IMR-90 (cell line): ENCODE measurements around the gene MED12L. TPM values are rescaled to one million over a fixed set of nuclear protein-coding genes. Genes with fewer than 3 reads are reported as not detected.
A peak's percentile ranks its signal among the peaks of the same experiment; 100 is the strongest.

Source experiments
- ATAC-seq: fragments of 200-7000 bp; cut with Tn5 transposase; 2 replicates; pipeline ENCODE4 v1.9.1; 2020; ENCODE audit warnings: low read depth, mild to moderate bottlenecking, moderate library complexity
- BruUV-seq: library from RNA; stranded (reverse); fragments of 400-500 nt; replicated peaks from 2 replicates; lab custom pipeline; 2021; lab: Mats Ljungman, UMichigan
- CTCF ChIA-PET: fragments of 300-600 bp; formaldehyde crosslinking; extraction: SDS; loops from one replicate; lab custom pipeline; 2021; ENCODE audit warnings: antibody characterized with exemption; lab: Yijun Ruan, JAX
- POLR2A ChIA-PET: fragments of 300-600 bp; sonication (Branson Sonifier 250); formaldehyde crosslinking; loops from one replicate; lab custom pipeline; 2022; ENCODE audit warnings: antibody characterized with exemption; ENCODE audit not compliant: unreplicated experiment; lab: Charles Lee
- DNase-seq: peaks from one replicate; pipeline ENCODE4 v3.0.0; 2013
- H2AFZ ChIP-seq: replicated peaks from 2 replicates; pipeline ENCODE3; 2013; ENCODE audit warnings: low read length, mild to moderate bottlenecking; ENCODE audit not compliant: poor library complexity
- H2AK5ac ChIP-seq: 2 replicates; pipeline ENCODE4 v1.6.1; 2013; ENCODE audit warnings: low read depth, low read length, inconsistent platforms
- H2AK9ac ChIP-seq: replicated peaks from 2 replicates; pipeline ENCODE3; 2013; ENCODE audit warnings: mild to moderate bottlenecking, low read depth, low read length, moderate library complexity; ENCODE audit not compliant: poor library complexity
- H2BK120ac ChIP-seq: 2 replicates; pipeline ENCODE4 v1.6.1; 2013; ENCODE audit warnings: low read depth, low read length, inconsistent platforms
- H2BK15ac ChIP-seq: 3 replicates; pipeline ENCODE4 v1.6.1; 2013; ENCODE audit warnings: low read depth, low read length, inconsistent platforms
- H2BK20ac ChIP-seq: 2 replicates; pipeline ENCODE4 v1.6.1; 2013; ENCODE audit warnings: low read depth, mild to moderate bottlenecking, inconsistent platforms, low read length, moderate library complexity
- H2BK5ac ChIP-seq: 2 replicates; pipeline ENCODE4 v1.6.1; 2013; ENCODE audit warnings: mild to moderate bottlenecking, low read depth, low read length, inconsistent platforms; ENCODE audit not compliant: poor library complexity, severe bottlenecking
- H3K14ac ChIP-seq: replicated peaks from 2 replicates; pipeline ENCODE4 v1.6.1; 2013; ENCODE audit warnings: low read depth, low read length, inconsistent platforms
- H3K18ac ChIP-seq: 2 replicates; pipeline ENCODE4 v1.6.1; 2013; ENCODE audit warnings: low read depth, low read length, control low read depth
- H3K23ac ChIP-seq: 2 replicates; pipeline ENCODE4 v1.6.1; 2013; ENCODE audit warnings: low read depth, low read length, inconsistent platforms
- H3K27ac ChIP-seq: 2 replicates; pipeline ENCODE4 v1.5.1; 2013; ENCODE audit warnings: mild to moderate bottlenecking, control low read depth, low read length; ENCODE audit not compliant: insufficient read depth
- H3K27me3 ChIP-seq: 2 replicates; pipeline ENCODE4 v1.6.1; 2013; ENCODE audit warnings: low read length; ENCODE audit not compliant: control insufficient read depth, insufficient read depth
- H3K36me3 ChIP-seq: 2 replicates; pipeline ENCODE4 v1.6.1; 2013; ENCODE audit warnings: low read length, mixed read lengths; ENCODE audit not compliant: control insufficient read depth, insufficient read depth
- H3K4ac ChIP-seq: 2 replicates; pipeline ENCODE4 v1.6.1; 2013; ENCODE audit warnings: low read depth, low read length, inconsistent platforms
- H3K4me1 ChIP-seq: 2 replicates; pipeline ENCODE4 v1.6.1; 2013; ENCODE audit warnings: low read length, mixed read lengths; ENCODE audit not compliant: control insufficient read depth, insufficient read depth
- H3K4me2 ChIP-seq: 2 replicates; pipeline ENCODE4 v1.6.1; 2013; ENCODE audit warnings: low read depth, mild to moderate bottlenecking, control low read depth, low read length, moderate library complexity
- H3K4me3 ChIP-seq: 2 replicates; pipeline ENCODE4 v1.5.1; 2013; ENCODE audit warnings: low read depth, mild to moderate bottlenecking, control low read depth, low read length, moderate library complexity; ENCODE audit not compliant: insufficient read depth
- H3K56ac ChIP-seq: 2 replicates; pipeline ENCODE4 v1.6.1; 2013; ENCODE audit warnings: low read length, inconsistent platforms; ENCODE audit not compliant: insufficient read depth; ENCODE audit errors: extremely low read depth
- H3K79me1 ChIP-seq, 2 experiments: 2 replicates each; pipeline ENCODE4 v1.6.1; 2013; ENCODE audit warnings: low read length in 2 of 2, inconsistent platforms in 1 of 2, low read depth in 1 of 2
- H3K9ac ChIP-seq: 2 replicates; pipeline ENCODE4 v1.6.1; 2013; ENCODE audit warnings: low read depth, low read length, control low read depth
- H3K9me1 ChIP-seq: 2 replicates; pipeline ENCODE4 v1.6.1; 2013; ENCODE audit warnings: low read length, inconsistent platforms; ENCODE audit not compliant: insufficient read depth
- H3K9me3 ChIP-seq: 2 replicates; pipeline ENCODE4 v1.6.1; 2013; ENCODE audit warnings: low read length; ENCODE audit not compliant: control insufficient read depth, insufficient read depth
- H4K20me1 ChIP-seq: 2 replicates; pipeline ENCODE4 v1.6.1; 2013; ENCODE audit warnings: low read length, inconsistent platforms; ENCODE audit not compliant: insufficient read depth
- H4K5ac ChIP-seq: 2 replicates; pipeline ENCODE4 v1.6.1; 2013; ENCODE audit warnings: mild to moderate bottlenecking, low read depth, low read length, control low read depth
- H4K8ac ChIP-seq, 2 experiments: 2 replicates each; pipeline ENCODE4 v1.6.1; 2013; ENCODE audit warnings: low read depth in 2 of 2, low read length in 2 of 2, control low read depth in 1 of 2, inconsistent platforms in 1 of 2
- H4K91ac ChIP-seq: 2 replicates; pipeline ENCODE4 v1.6.1; 2013; ENCODE audit warnings: low read depth, low read length, inconsistent platforms; ENCODE audit not compliant: insufficient read depth
- ELK1 ChIP-seq: fragments of 150-350 bp; IDR thresholded peaks from 2 replicates; pipeline ENCODE4 v1.6.1; 2016; ENCODE audit warnings: low read depth, mild to moderate bottlenecking, low read length, moderate library complexity, borderline replicate concordance
- FOS ChIP-seq: fragments of 150-350 bp; IDR thresholded peaks from 2 replicates; pipeline ENCODE4 v1.6.1; 2016; ENCODE audit warnings: low read depth, low read length
- MXI1 ChIP-seq: IDR thresholded peaks from 2 replicates; pipeline ENCODE4 v1.6.1; 2012; ENCODE audit warnings: low read depth, mild to moderate bottlenecking, low read length, moderate library complexity, borderline replicate concordance
- NFE2L2 ChIP-seq: fragments of 150-350 bp; IDR thresholded peaks from 2 replicates; pipeline ENCODE4 v1.6.1; 2016; ENCODE audit warnings: low read depth, mild to moderate bottlenecking, low read length
- POLR2A ChIP-seq: IDR thresholded peaks from 2 replicates; pipeline ENCODE4 v1.6.1; 2012; ENCODE audit warnings: mild to moderate bottlenecking, low read depth, low read length
- RAD21 ChIP-seq: IDR thresholded peaks from 2 replicates; pipeline ENCODE4 v1.6.1; 2012; ENCODE audit warnings: low read length, improper control_type of control experiment
- RCOR1 ChIP-seq: IDR thresholded peaks from 2 replicates; pipeline ENCODE4 v1.6.1; 2012; ENCODE audit warnings: mild to moderate bottlenecking, low read length, improper control_type of control experiment; ENCODE audit not compliant: insufficient replicate concordance
- SMC3 ChIP-seq: fragments of 150-350 bp; IDR thresholded peaks from 2 replicates; pipeline ENCODE4 v1.6.1; 2016; ENCODE audit warnings: low read depth, mild to moderate bottlenecking, antibody characterized with exemption, low read length, moderate library complexity
- USF2 ChIP-seq: fragments of 150-350 bp; IDR thresholded peaks from 2 replicates; pipeline ENCODE4 v1.6.1; 2017; ENCODE audit warnings: mild to moderate bottlenecking, antibody characterized with exemption, low read length, low read depth
- WGBS, 2 experiments: methylation state at CpG; one replicate each; pipeline versions ENCODE4 v1.1.5 to v1.1.7; 2013; ENCODE audit warnings: missing lambda C conversion rate in 2 of 2; ENCODE audit not compliant: insufficient read length in 1 of 2; ENCODE audit errors: extremely low coverage in 2 of 2; 5-methylcytosine and 5-hydroxymethylcytosine counted together
- dilution Hi-C: fragments of 300-500 bp; cut with HindIII; formaldehyde crosslinking; loops from one replicate; pipeline ENCODE4 v1.14.3; 2018; ENCODE audit warnings: low sequenced_read_pairs; ENCODE audit not compliant: unreplicated experiment
- in situ Hi-C: fragments of 300-500 bp; cut with MboI; formaldehyde crosslinking; loops from 3 replicates; pipeline ENCODE4 v1.14.3; 2019; ENCODE audit warnings: low sequenced_read_pairs, inconsistent platforms, mixed read lengths
- intact Hi-C: fragments of 100-400 bp; cut with micrococcal nuclease; formaldehyde crosslinking; loops from 2 replicates; pipeline ENCODE4 v1.10.0; 2022
- polyA plus RNA-seq, 3 experiments: library from polyadenylated mRNA; depleted of rRNA; stranded (reverse); fragments of >200 nt; gene quantifications; 2 replicates each; pipeline ENCODE4 v1.2.3, GENCODE V29; 2012; ENCODE audit warnings: low replicate concordance in 1 of 3
- total RNA-seq: library from RNA; depleted of rRNA; stranded (reverse); fragments of >200 nt; gene quantifications from 2 replicates; pipeline ENCODE4 v1.2.3, GENCODE V29; 2012

The MED12L gene
- total and polyA plus RNA-seq, 2 of the 4 experiments (the other 2 are of a cell fraction), result 0.05 to 0.18 TPM

- in situ Hi-C loops, result no loop called here
- Histone ChIP-seq H3K23ac (no peak overlapping the region), H4K8ac (no peak overlapping the region), H3K14ac (no peak overlapping the region), H4K20me1 (no peaks in the 10 kb centered on the region), H3K4ac (no peak overlapping the region), H4K91ac (no peak overlapping the region), H3K18ac (no peak overlapping the region), H2BK20ac (no peak overlapping the region), H3K56ac (no peak overlapping the region), H2BK120ac (no peak overlapping the region), H3K9me1 (no peaks in the 10 kb centered on the region), H3K9ac (no peak overlapping the region), H2AFZ (no peak overlapping the region), H3K4me1 (0 out of 2 replicates have a peak, but pooled peaks cover 2% of the 10 kb centered on the region), H4K5ac (no peak overlapping the region), H3K4me2 (peak overlapping the region; percentile 47; the same call in 1 of the 2 replicates), H2BK5ac (no peak overlapping the region), H2AK9ac (no peak overlapping the region), H3K9me3 (no peaks in the 10 kb centered on the region), H3K4me3 (no peak overlapping the region), H3K36me3 (no peaks in the 10 kb centered on the region), H2AK5ac (no peak overlapping the region), H3K27ac (no peak overlapping the region), H3K27me3 (no peaks in the 10 kb centered on the region), H2BK15ac (no peak overlapping the region), H3K79me1 (no peaks in the 10 kb centered on the region)
- ATAC-seq (no peak), DNase-seq (no peak)
- ChIA-PET POLR2A (no interaction called here), CTCF (no interaction called here)
- no TSS peak for BruUV-seq
- TF ChIP-seq RAD21 (no peak), FOS (no peak), RCOR1 (no peak), SMC3 (no peak), ELK1 (no peak), NFE2L2 (no peak), USF2 (no peak), MXI1 (no peak), POLR2A (no peak)
- WGBS, 2 experiments, result 0% methylated on average over 1 of the region's 3 CpGs; no CpG with 5 or more reads in 1 of the 2 experiments
- dilution Hi-C loops, result no loop called here
- intact Hi-C loops, result no loop called here
These were observed 163.4 kb downstream of the MED12L start for GRCh38 chr3:151248772-151249337.
